HG02870 (cell line): ENCODE results near the gene C9orf153.
"Not testable (repeated sequence)": the region's sequence is repeated elsewhere in the genome, so short reads cannot be mapped to it uniquely, and the experiment has no call there.

Experiments
- ATAC-seq: cut with Tn5 transposase; IDR thresholded peaks from one replicate; pipeline ENCODE4 v1.9.1; 2021; ENCODE audit warnings: mild to moderate bottlenecking, moderate library complexity; ENCODE audit not compliant: unreplicated experiment

C9orf153 gene

GRCh38 chr9:86193088-86193487 is 66.4 kb downstream of the C9orf153 start:
- ATAC-seq: no peak

GRCh38 chr9:86190700-86191099 is 68.8 kb downstream of the C9orf153 start:
- not testable (repeated sequence) for ATAC-seq

GRCh38 chr9:86187121-86187520 is 72.3 kb downstream of the C9orf153 start:
- no peak for ATAC-seq

- no peak for ATAC-seq
Observed at GRCh38 chr9:86186696-86187095, 72.8 kb downstream of the C9orf153 start.

- no peak for ATAC-seq
Observed at GRCh38 chr9:86185872-86186271, 73.6 kb downstream of the C9orf153 start.

GRCh38 chr9:86184138-86184524 is 75.3 kb downstream of the C9orf153 start:
- ATAC-seq: no peak

- ATAC-seq: no peak
Observed at GRCh38 chr9:86183229-86184137, 76.0 kb downstream of the C9orf153 start.

GRCh38 chr9:86181379-86182315 is 77.8 kb downstream of the C9orf153 start:
- no peak for ATAC-seq

GRCh38 chr9:86178503-86178902 is 81.0 kb downstream of the C9orf153 start:
- ATAC-seq: no peak

- ATAC-seq: no peak
Observed at GRCh38 chr9:86177995-86178394, 81.5 kb downstream of the C9orf153 start.

GRCh38 chr9:86176468-86176867 is 83.0 kb downstream of the C9orf153 start:
- ATAC-seq: no peak

GRCh38 chr9:86175743-86176456 is 83.6 kb downstream of the C9orf153 start:
- ATAC-seq: no peak

- ATAC-seq: no peak
Observed at GRCh38 chr9:86175223-86175622, 84.2 kb downstream of the C9orf153 start.
